Stimulated activated naive CD4-positive, alpha-beta T cell treated with Interleukin-2 at 50 U/mL for 16 hours (primary cell): ENCODE measurements around the gene CDH13.

Experiments used
- DNase-seq: peaks from one replicate; lab custom pipeline; 2025; lab: John Stamatoyannopoulos, UW

Gene CDH13

GRCh38 chr16:83058376-83058775 lies 431.6 kb downstream of the CDH13 start:
- no peak for DNase-seq

GRCh38 chr16:83059237-83059636 lies 432.5 kb downstream of the CDH13 start:
- DNase-seq = no peak

DNA sequence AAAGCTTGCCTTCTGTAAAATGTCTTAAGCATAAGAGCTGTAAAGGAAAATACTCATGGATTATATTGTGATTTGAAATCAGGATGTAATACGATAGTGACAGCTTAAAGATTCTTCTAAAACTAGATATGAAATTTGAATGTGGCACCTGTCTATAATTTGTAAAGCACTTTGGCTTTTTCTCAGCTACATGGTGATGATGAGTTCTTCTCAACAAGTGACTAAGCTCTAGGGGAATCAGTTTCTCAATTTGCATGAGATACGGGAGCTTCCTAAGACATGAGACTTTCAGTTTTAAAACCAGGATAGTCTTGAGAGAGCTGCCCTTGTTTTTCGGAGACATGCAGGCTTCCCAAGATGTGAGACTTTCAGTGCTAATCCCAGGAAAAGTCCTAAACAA lies 439.2 kb downstream of the CDH13 start:
- DNase-seq = no peak

- no peak for DNase-seq
Measured at GRCh38 chr16:83066881-83067280, 440.1 kb downstream of the CDH13 start.

DNA sequence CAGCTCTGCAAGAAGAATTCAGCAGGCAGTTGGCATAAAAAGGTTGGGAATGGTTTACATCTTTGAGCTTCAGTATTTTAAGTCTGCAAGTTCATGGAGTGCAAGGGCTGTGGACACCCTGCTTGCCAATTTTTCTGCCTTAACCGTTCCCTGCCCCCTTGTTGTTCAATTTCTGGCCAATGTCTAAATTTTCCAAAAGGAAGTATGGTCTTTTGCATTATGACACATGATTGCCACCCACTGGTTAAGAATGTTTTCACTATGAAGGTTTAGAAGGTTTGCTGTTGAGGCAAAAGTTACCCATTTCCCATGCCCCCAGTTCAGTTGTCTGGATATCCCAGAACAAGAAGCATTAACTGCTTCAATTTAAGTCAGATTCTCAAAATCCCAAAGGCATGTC lies 441.9 kb downstream of the CDH13 start:
- DNase-seq = no peak

GRCh38 chr16:83070416-83071209 lies 443.8 kb downstream of the CDH13 start:
- DNase-seq = no peak

GRCh38 chr16:83075956-83076355 lies 449.2 kb downstream of the CDH13 start:
- no peak for DNase-seq

GRCh38 chr16:83083361-83083760 lies 456.6 kb downstream of the CDH13 start:
- DNase-seq = no peak

GRCh38 chr16:83085660-83086059 lies 458.9 kb downstream of the CDH13 start:
- no peak for DNase-seq

DNA sequence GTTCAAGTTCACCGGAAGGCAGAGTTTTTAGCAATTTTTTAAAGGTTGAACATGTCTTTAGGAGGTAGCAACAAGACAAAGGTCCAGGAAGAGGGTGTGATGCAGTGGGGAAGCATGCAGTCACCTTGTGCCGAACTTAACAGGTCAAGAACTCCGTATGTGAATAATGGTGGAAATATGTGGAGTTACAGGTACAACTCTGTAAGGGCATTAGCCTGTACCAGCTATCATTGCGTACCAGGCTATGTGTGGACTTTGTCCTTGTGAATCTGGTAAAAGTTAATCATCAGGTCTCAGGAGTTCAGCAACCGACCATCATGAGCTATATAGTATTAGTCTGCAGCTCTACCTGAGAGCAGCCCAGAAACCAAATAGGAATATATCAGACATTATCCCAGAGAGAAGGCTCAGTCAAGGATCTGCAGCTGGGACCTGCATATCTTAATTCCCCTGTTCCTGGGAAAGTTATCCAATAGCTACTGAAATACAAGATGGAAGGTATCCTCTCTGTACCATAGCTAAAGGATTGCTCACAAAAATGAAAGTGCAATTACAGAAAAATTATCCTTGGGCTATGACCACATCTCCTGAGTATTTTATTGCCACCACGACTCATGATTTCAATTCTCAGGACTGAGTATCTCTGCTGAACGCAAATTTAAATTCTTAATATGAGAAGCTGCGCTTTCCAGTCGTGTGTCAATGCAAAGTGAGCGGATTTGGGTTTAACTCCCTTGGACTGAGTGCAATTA lies 469.3 kb downstream of the CDH13 start:
- DNase-seq = no peak

DNA sequence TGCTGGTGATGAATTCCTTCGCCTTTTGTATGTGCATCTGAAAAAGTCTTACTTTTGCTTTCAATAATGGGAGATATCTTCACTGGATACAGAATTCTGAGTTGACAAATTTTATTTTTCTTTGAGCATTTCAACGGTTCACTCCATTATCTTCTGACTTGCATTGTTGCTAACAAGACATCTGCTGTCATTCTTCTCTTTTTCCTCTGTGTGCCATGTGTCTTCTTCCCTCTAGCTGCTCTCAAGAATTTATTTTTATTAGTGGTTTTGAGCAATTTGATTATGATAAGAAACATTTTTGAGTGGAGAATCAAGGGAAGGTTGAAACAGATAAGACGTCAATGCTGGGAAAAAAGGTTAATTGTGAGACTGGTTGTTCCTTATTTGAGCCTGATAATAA lies 471.8 kb downstream of the CDH13 start:
- DNase-seq = no peak

DNA sequence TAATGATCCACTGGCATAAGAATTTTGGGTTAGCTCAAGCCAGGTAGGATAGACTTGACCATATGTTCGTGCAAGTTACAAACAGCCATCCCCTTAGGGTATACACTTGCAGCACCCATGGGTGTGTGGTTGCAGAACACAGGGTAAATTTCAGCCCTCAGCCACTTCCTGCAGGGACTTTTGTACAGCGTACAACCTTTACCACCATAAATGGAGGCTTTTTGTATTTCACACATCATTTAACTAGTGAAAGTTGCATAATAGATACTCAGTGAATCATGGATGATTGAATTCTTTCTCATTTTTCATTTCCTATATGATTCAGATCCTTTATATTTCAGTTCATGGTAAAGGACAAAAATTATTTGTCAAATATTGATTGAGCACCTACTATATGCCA lies 473.9 kb downstream of the CDH13 start:
- DNase-seq = no peak

DNA sequence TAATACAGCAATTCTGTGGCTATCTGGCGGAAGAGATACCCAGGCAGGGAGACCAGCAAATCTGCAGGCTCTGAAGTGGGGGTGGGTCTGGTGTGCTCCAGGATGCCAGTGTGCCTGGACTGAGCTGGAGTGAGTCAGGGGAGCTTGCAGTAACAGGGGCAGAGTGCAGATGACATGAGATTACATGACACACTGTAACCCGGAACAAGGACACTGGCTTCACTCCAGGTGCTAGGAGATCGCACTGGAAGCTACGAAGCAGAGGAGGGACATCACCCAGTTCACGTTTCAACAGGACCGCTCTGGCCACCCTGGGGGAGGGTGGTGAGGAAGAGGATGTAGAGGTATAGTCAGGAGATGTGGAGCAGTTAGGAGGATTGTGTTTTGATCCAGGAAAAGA lies 475.6 kb downstream of the CDH13 start:
- DNase-seq = no peak

- DNase-seq = no peak
Measured at GRCh38 chr16:83105279-83106077, 478.7 kb downstream of the CDH13 start.

DNA sequence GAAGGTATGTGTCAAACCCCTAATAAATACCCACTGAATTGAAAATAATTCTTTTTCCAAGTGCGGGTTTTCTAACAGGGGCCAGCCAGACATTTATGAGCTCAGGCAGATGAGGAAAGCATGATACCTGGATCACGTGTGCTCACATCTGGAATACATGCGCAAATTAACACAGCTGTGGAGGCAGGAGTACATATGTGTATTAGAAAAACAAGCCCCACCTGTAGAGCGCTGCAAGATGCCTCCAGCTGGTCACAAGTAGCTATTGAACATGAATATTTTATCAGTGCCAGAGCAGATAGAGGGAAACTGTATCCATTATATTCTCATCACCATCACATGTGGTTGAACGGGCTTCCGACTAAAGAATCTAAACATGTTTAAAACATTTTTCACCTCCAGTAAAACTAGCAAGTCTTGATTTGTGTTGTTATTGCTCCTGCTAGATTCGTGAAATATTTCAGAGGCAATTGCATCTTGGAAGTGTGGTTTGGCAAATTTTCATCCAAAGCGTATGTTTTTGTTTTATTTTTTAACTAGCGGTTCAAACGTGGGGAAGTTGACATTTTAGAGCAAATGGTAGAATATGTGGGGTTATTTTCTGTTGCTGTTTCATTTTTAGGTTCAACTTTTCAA lies 482.8 kb downstream of the CDH13 start:
- no peak for DNase-seq

GRCh38 chr16:83110269-83110668 lies 483.5 kb downstream of the CDH13 start:
- DNase-seq = no peak

DNA sequence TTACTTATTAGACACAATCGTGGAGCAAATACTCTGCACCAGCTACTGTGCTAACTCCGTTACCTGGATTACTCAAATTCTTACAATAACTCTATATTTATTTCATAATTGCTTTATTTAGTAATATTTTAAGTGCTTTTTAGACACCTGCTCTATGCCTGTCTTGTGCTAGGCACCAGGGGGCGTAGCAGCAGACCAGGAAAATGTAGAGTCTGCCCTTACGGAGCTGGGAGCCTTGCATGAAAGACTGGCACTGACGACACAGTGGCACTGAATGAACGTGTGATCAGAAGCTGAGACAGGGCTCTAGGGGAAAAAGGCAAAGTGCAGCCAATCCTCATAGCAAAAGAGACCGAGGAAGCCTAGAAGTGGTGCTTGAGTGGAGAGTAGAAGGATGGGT lies 486.5 kb downstream of the CDH13 start:
- DNase-seq = no peak

DNA sequence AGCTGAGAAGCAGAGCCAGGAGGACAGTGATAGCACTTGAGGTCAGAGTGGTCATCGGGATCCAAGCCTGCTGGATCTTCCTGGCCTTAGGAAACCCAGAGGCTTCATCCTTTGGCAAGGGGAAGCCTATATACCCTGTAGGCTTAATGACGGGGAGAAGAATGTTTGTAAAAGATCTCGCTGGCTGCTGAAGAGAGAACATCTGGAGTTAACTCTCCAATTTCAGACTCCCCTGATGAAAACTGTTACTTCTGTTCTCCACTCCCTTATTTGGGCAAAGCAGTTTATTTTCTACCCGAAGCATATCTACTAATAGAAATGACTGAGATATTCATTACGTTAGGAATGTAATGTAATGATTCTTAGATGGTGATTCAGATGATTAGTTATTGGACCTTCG lies 487.0 kb downstream of the CDH13 start:
- no peak for DNase-seq

DNA sequence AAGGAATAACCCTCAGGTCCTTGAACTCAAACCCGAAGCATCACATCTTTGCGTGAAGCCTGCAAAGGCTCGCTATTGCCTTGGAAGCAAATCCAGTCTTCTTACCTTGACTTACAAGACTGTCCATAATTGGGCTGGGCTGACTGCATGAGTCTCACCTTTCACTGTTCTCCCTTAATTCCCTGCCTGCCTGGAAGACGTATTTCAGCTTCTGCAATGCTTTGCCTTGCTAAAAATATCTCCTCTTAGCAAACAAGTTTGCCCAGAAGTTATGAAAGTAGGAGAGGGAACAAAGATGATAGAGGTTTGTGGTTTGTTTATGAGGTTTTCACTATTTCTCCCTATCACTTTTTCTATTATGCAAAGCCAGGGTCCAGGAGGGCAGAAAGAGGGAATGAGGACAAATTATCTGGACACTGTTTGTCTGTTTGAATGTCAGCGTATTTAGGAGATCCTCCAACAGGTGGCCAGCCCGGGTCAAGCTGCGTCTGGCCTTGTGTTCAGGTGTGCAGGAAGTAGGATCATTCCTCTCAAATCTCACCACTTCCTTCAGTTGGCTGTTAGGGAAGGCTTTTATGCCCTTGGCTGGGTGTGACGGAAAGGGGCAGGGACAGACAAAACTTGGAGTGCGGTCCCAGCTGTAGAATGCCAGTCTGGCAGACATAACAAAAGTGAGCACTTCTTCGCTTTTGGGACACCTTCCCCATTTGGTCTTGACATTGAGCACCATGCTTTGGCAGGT lies 488.9 kb downstream of the CDH13 start:
- DNase-seq = no peak

GRCh38 chr16:83116274-83116892 lies 489.6 kb downstream of the CDH13 start:
- no peak for DNase-seq

- no peak for DNase-seq
Measured at GRCh38 chr16:83117810-83118209, 491.0 kb downstream of the CDH13 start.
